ENCODE results near the gene POR. TPM values are rescaled to one million over a fixed set of nuclear protein-coding genes. Genes with fewer than 3 reads are reported as not detected.

The POR gene
- total and polyA plus RNA-seq, 2 donors (not counting 1 experiment from before 2014, with no cell fraction given), result 68.4 to 78.4 TPM

- ChIA-PET CTCF (interaction anchor here (0.7 kb wide), 1 partner anchor 216 kb away, joined by 3 read pairs; no protein-coding TSS in a partner anchor), POLR2A (no interaction called here)
- H3K27me3 Mint-ChIP-seq, result no peaks in the 10 kb centered on the region
- H3K36me3 ChIP-seq (replicated peaks in 1 of 2; ENCODE audit: control extremely low read depth in 1 of 2, control insufficient read depth in 1 of 2, extremely low read depth in 1 of 2, insufficient read depth in 2 of 2, low read length in 1 of 2), result no peaks in the 10 kb centered on the region
- no peaks in the 10 kb centered on the region for H3K27me3 ChIP-seq (replicated peaks in 1 of 4; ENCODE audit: control extremely low read depth in 1 of 4, control insufficient read depth in 3 of 4, insufficient read depth in 4 of 4, low read length in 3 of 4)
- intact Hi-C loops (cut with micrococcal nuclease), result no loop called here
- no peaks in the 10 kb centered on the region for H3K9me3 ChIP-seq (ENCODE audit: control extremely low read depth in 1 of 3, control insufficient read depth in 2 of 3, insufficient read depth in 1 of 3, low read length in 2 of 3)
- WGBS (ENCODE audit: insufficient coverage), result 100% methylated on average over 3 of the region's 6 CpGs
- H3K4me3 ChIP-seq (ENCODE audit: control extremely low read depth in 1 of 5, extremely low read depth in 1 of 5, insufficient read depth in 1 of 5, low read depth in 2 of 5, low read length in 4 of 5), result no peak overlapping the region
- H3K4me1 ChIP-seq (ENCODE audit: control insufficient read depth in 2 of 2, insufficient read depth in 2 of 2, low read length in 2 of 2), result no peaks in the 10 kb centered on the region
- H2AFZ ChIP-seq (ENCODE audit: insufficient read depth, low read depth, low read length, poor library complexity, severe bottlenecking), result no peak overlapping the region
- no peak overlapping the region for H3K4me2 ChIP-seq (replicated peaks; ENCODE audit: low read depth, low read length, poor library complexity, severe bottlenecking)
- DNase-seq (no peak), ATAC-seq (ENCODE audit: low read depth) (no peak)
- H3K27ac ChIP-seq (ENCODE audit: low read length in 2 of 2), result no peak overlapping the region
- no peak overlapping the region for H3K4me3 Mint-ChIP-seq
- H3K9me3 Mint-ChIP-seq (ENCODE audit: insufficient read depth), result no peaks in the 10 kb centered on the region
- no peak overlapping the region for H3K9ac ChIP-seq (ENCODE audit: low read length)
- H3K27ac Mint-ChIP-seq, result no peak overlapping the region
- TF ChIP-seq, protein P1, sequence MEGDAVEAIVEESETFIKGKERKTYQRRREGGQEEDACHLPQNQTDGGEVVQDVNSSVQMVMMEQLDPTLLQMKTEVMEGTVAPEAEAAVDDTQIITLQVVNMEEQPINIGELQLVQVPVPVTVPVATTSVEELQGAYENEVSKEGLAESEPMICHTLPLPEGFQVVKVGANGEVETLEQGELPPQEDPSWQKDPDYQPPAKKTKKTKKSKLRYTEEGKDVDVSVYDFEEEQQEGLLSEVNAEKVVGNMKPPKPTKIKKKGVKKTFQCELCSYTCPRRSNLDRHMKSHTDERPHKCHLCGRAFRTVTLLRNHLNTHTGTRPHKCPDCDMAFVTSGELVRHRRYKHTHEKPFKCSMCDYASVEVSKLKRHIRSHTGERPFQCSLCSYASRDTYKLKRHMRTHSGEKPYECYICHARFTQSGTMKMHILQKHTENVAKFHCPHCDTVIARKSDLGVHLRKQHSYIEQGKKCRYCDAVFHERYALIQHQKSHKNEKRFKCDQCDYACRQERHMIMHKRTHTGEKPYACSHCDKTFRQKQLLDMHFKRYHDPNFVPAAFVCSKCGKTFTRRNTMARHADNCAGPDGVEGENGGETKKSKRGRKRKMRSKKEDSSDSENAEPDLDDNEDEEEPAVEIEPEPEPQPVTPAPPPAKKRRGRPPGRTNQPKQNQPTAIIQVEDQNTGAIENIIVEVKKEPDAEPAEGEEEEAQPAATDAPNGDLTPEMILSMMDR (IDR thresholded peaks at IDR 0.05), result no peak
- no peak for TF ChIP-seq EZH2 (IDR thresholded peaks at IDR 0.05; ENCODE audit: borderline replicate concordance, insufficient read depth, low read depth, low read length, poor library complexity, severe bottlenecking)
- peaks cover 50% of the 10 kb centered on the region for H3K79me2 ChIP-seq (ENCODE audit: control insufficient read depth, insufficient read depth, low read length)
- H3K4me1 Mint-ChIP-seq, result no peaks in the 10 kb centered on the region
- H4K20me1 ChIP-seq (ENCODE audit: control insufficient read depth, insufficient read depth, low read length, poor library complexity, severe bottlenecking), result peaks cover 20% of the 10 kb centered on the region
Observed at GRCh38 chr7:75943864-75944263, 28.9 kb downstream of the POR start.

DNA sequence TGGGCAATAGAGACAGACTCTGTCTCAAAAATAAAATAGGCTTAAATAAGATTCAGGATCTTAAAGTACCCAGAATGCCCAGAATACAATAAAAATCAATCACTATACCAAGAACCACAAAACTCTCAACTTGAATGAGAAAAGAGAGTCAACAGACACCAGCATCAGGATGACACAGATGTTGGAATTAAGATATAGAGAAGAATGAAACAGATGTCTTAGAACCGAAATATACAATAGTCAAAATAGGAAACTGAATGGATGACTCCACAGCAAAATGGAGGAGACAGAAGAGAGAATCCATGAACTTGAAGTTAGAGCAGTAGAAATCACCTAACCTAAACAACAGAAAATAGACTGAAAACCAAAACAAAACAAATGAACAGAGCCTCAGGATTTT, 29.6 kb downstream of the POR start:
- Histone ChIP-seq H3K27me3 (replicated peaks in 1 of 4; ENCODE audit: control extremely low read depth in 1 of 4, control insufficient read depth in 3 of 4, insufficient read depth in 4 of 4, low read length in 3 of 4) (no peaks in the 10 kb centered on the region), H3K4me3 (ENCODE audit: control extremely low read depth in 1 of 5, extremely low read depth in 1 of 5, insufficient read depth in 1 of 5, low read depth in 2 of 5, low read length in 4 of 5) (no peak overlapping the region), H3K9ac (ENCODE audit: low read length) (no peak overlapping the region), H3K4me1 (ENCODE audit: control insufficient read depth in 2 of 2, insufficient read depth in 2 of 2, low read length in 2 of 2) (no peaks in the 10 kb centered on the region), H3K36me3 (replicated peaks in 1 of 2; ENCODE audit: control extremely low read depth in 1 of 2, control insufficient read depth in 1 of 2, extremely low read depth in 1 of 2, insufficient read depth in 2 of 2, low read length in 1 of 2) (no peaks in the 10 kb centered on the region), H3K27ac (ENCODE audit: low read length in 2 of 2) (no peak overlapping the region), H4K20me1 (ENCODE audit: control insufficient read depth, insufficient read depth, low read length, poor library complexity, severe bottlenecking) (peaks cover 20% of the 10 kb centered on the region), H3K4me2 (replicated peaks; ENCODE audit: low read depth, low read length, poor library complexity, severe bottlenecking) (no peak overlapping the region), H3K9me3 (ENCODE audit: control extremely low read depth in 1 of 3, control insufficient read depth in 2 of 3, insufficient read depth in 1 of 3, low read length in 2 of 3) (no peaks in the 10 kb centered on the region), H2AFZ (ENCODE audit: insufficient read depth, low read depth, low read length, poor library complexity, severe bottlenecking) (no peak overlapping the region), H3K79me2 (ENCODE audit: control insufficient read depth, insufficient read depth, low read length) (peaks cover 46% of the 10 kb centered on the region)
- intact Hi-C loops (cut with micrococcal nuclease), result no loop called here
- Mint-ChIP-seq H3K9me3 (ENCODE audit: insufficient read depth) (no peaks in the 10 kb centered on the region), H3K4me3 (no peak overlapping the region), H3K27ac (no peak overlapping the region), H3K4me1 (no peaks in the 10 kb centered on the region), H3K27me3 (no peaks in the 10 kb centered on the region)
- no CpG with 5 or more reads among the region's 1 CpG for WGBS (ENCODE audit: insufficient coverage)
- CTCF ChIA-PET, result interaction anchor here (0.7 kb wide), 1 partner anchor 215 kb away, joined by 3 read pairs; no protein-coding TSS in a partner anchor
- no peak for ATAC-seq (ENCODE audit: low read depth)
- TF ChIP-seq, protein P1 (IDR thresholded peaks at IDR 0.05), result no peak
- no peak for TF ChIP-seq EZH2 (IDR thresholded peaks at IDR 0.05; ENCODE audit: borderline replicate concordance, insufficient read depth, low read depth, low read length, poor library complexity, severe bottlenecking)
- POLR2A ChIA-PET, result no interaction called here
- DNase-seq, result no peak
